D721Med (cell line): ENCODE measurements around the gene DENND6B.

ENCODE experiments used
- DNase-seq: peaks from one replicate; pipeline ENCODE4 v3.0.0; 2011; ENCODE audit warnings: low spot score; ENCODE audit not compliant: insufficient read length
- FAIRE-seq: peaks from 2 replicates; lab custom pipeline; 2011; peaks lifted over from hg19 to GRCh38; lab: Jason Lieb, UNC
- CTCF ChIP-seq: IDR thresholded peaks from 2 replicates; pipeline ENCODE4 v1.5.1; 2012; ENCODE audit warnings: mild to moderate bottlenecking, control low read depth; ENCODE audit not compliant: insufficient read depth; ENCODE audit errors: missing control alignments

Gene DENND6B

DNA sequence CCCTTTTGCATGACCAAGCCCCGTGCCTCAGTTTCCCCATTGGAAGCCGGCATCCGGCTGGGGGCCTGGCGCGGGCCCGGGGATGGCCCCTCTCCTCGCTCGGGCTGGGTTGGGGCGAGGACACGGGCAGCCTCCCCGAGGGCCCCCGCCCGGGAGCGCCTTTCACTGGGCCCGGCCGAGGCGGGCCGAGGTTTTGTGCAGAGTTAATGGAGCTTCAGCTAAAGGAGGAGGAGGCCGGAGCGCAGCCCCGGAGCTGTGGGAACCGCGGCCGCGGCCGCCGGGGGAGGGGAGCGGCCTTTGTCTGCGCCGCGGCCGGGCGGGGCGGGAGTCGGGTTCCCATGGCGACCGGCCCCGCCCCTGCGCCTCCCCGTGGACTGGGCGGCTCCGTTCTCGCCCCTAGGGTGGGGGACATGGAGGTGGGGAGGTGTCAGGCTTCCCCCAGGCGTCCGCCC lies 55.3 kb downstream of the DENND6B start:
- FAIRE-seq (no peak), DNase-seq (no peak)
- TF ChIP-seq CTCF: no peak

GRCh38 chr22:50270666-50271394 lies 56.0 kb downstream of the DENND6B start:
- no peak for FAIRE-seq
- no peak for TF ChIP-seq CTCF
- DNase-seq: no peak

DNA sequence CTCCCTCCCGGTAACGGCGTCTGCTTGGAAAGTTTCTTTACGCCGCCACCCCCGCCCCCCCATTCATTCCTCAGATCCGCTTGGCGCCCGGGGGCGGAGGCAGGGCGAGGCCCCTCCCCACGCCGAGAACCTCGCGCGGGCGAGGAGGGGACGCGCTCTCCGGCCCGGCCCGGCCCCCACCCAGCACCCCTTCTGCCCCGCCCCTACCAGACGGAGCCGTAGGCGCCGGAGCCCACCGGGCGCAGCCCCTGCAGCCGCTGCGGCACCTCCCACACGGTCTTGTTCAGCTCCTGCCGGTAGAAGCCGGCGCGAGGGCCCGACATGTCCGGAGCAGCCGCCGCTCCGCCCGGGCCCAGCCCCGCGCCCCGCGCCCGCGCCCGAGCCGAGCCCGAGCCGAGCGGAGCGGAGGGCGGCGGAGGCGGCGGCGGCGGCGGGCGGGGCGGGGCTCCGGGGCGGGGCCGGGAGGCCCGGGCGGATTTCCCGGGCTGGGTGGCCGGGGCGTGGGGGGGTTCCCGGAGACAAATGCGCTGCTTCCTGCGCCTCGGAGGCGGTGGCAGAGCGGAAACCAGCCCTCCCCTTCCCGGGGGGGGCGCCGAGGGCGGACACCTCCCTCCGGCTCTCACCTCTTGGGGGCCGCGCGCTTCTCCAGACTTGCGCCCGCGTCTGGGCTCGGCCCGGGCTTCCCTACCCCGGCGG lies 56.7 kb downstream of the DENND6B start, which contains the start of gene MAPK11:
Gene MAPK11, minus strand, starts transcription at position 411 of the 696 bp plus-strand sequence. Its CDS starts 88 bp downstream, at position 323.
- TF ChIP-seq CTCF: no peak
- no peak for FAIRE-seq

DNA sequence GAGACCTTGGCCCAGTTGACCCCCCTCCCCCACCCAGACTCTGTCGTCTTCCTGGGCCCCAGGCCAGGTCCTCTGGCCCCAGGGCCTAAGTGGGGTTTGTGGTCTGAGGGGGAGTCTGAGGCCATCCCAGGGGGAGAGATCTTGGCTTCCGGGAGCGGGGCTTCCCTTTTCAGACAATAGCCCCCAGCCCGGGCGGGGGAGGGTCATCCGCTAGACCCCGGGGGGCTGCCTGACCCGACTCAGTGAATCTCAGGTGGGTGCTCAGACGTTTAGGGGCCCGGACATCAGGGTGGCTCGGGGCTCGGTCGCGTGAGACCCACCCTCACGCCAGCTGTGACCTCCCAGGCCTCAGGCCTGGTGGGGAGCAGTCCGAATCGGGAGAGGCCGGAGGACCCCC lies 57.2 kb downstream of the DENND6B start:
- DNase-seq: no peak
- TF ChIP-seq CTCF: no peak
- no peak for FAIRE-seq

More for the DNA sequence above, 56.7 kb downstream of the DENND6B start, which contains the start of gene MAPK11:
- DNase-seq: no peak

- DNase-seq: no peak
- no peak for FAIRE-seq
- no peak for TF ChIP-seq CTCF
Measured at GRCh38 chr22:50268655-50269113, 58.1 kb downstream of the DENND6B start.

DNA sequence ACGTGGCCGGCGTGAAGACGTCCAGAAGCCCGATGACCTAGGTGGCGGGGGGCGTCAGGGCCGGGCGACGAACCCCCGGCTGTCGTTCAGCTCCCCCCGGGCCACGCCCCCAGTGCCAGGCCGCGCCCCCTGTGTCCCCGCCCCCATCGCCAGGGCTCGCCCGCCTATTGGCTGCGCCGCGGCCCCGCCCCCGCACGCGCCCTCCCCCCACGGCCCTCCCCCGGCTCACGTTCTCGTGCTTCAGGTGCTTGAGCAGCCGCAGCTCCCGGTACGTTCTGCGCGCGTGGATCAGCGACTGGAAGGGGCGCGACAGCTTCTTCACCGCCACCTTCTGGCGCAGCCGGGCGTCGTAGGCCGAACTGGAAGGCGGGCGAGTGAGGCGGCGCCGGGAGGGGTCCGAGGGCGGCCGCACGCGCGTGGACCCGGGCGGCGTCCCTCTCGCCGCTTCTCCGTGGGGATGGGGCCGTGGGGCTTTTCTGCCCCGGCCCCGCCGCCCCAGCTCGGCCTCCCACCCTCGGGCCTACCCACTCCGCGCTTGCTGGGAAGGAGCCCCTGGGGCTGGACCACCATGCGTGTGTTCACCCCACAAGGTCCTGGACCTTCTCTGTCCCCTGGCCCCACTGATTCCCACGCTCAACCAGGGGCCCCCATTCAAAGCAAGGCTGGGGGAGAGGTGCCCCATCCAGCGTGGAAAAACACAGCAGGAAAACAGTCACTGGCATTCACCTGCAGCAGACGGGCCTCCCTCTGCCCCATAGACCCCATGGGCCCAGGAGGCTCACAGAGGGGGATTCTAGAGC lies 59.0 kb downstream of the DENND6B start:
- no peak for TF ChIP-seq CTCF
- no peak for DNase-seq
- FAIRE-seq: no peak
